ENCODE measurements around the gene LMF1.

DNA sequence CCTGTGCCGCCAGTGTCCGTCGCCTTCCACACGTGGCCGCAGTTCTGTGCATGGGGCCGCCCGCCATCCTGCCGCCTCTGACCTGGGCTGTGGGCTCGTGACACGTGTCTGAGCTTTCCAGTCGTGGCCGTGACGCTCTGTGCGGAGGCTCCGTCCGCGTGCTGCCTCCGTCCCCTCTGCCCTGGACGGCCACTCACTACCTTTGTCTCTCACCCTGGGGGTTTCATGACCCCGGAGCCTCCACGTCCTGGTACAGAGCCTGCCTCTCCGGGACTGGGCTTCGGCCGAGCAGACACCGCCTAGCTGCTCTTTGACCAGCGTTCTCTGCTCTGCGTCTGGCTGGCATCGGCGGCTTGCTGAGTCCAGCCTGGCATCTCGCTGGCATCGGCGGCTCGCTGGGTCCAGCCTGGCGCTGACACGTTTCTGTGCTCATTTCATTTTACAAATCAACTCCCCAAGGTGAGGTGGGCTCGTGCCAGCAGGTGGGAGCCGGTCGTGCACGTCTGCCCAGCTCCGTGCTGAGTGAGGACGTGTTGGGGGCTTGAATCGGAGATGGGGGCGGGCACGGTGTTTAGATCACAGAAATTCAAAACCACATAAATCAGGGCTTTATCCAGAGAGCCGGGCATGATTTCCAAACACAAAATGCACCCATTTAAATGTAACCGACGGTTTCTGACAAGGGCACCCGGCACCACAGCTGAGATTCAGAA is 126.0 kb downstream of the LMF1 start:
- TF ChIP-seq, protein P1, sequence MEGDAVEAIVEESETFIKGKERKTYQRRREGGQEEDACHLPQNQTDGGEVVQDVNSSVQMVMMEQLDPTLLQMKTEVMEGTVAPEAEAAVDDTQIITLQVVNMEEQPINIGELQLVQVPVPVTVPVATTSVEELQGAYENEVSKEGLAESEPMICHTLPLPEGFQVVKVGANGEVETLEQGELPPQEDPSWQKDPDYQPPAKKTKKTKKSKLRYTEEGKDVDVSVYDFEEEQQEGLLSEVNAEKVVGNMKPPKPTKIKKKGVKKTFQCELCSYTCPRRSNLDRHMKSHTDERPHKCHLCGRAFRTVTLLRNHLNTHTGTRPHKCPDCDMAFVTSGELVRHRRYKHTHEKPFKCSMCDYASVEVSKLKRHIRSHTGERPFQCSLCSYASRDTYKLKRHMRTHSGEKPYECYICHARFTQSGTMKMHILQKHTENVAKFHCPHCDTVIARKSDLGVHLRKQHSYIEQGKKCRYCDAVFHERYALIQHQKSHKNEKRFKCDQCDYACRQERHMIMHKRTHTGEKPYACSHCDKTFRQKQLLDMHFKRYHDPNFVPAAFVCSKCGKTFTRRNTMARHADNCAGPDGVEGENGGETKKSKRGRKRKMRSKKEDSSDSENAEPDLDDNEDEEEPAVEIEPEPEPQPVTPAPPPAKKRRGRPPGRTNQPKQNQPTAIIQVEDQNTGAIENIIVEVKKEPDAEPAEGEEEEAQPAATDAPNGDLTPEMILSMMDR (IDR thresholded peaks at IDR 0.05 in 4 of 5, conservative IDR thresholded peaks at IDR 0.05 in 1 of 5), result no peak
- TF ChIP-seq POLR2A (IDR thresholded peaks at IDR 0.05), result no peak
